ENCODE data around the gene CCDC32.

Gene CCDC32

GRCh38 chr15:40511472-40512133 lies 53.2 kb downstream of the CCDC32 start:
- peak; percentile 8 for DNase-seq (ENCODE audit: low read depth)

- no peak for DNase-seq (ENCODE audit: low read depth)
These were observed 53.8 kb downstream of the CCDC32 start for GRCh38 chr15:40511093-40511471.

GRCh38 chr15:40510201-40510600 lies 54.6 kb downstream of the CCDC32 start:
- no peak for DNase-seq (ENCODE audit: low read depth)

GRCh38 chr15:40508216-40508615 lies 56.6 kb downstream of the CCDC32 start:
- DNase-seq (ENCODE audit: low read depth) = no peak

GRCh38 chr15:40506964-40507571 lies 57.8 kb downstream of the CCDC32 start:
- DNase-seq (ENCODE audit: low read depth) = peak; percentile 64

All from activated T-cell treated with anti-CD3 and anti-CD28 coated beads for 48 hours (primary cell).